Loucy (cell line): Measurements from ENCODE around the gene GNAI3.

Experiments used
- H2AFZ ChIP-seq: fragments of 200-600 bp; sonication (generic); 2 replicates; pipeline ENCODE4 v1.6.0; 2016; ENCODE audit warnings: antibody characterized with exemption, mild to moderate bottlenecking, low read length, moderate library complexity
- H3F3A ChIP-seq: fragments of 200-600 bp; 2 replicates; pipeline ENCODE4 v1.6.0; 2016; ENCODE audit warnings: antibody characterized with exemption, low read depth, mild to moderate bottlenecking
- H3K27me3 ChIP-seq: fragments of 200-600 bp; sonication (generic); 2 replicates; pipeline ENCODE4 v1.6.1; 2014; ENCODE audit warnings: low read length, mild to moderate bottlenecking; ENCODE audit not compliant: insufficient read depth, poor library complexity, severe bottlenecking
- H3K36me3 ChIP-seq: fragments of 200-600 bp; sonication (generic); 2 replicates; pipeline ENCODE4 v1.6.1; 2016; ENCODE audit warnings: low read length; ENCODE audit not compliant: insufficient read depth
- H3K4me1 ChIP-seq: fragments of 200-600 bp; sonication (generic); 2 replicates; pipeline ENCODE4 v1.5.1; 2014; ENCODE audit warnings: low read length, mild to moderate bottlenecking; ENCODE audit not compliant: insufficient read depth, poor library complexity, severe bottlenecking
- H3K4me2 ChIP-seq: fragments of 200-600 bp; sonication (generic); 2 replicates; pipeline ENCODE4 v1.6.0; 2014; ENCODE audit warnings: antibody characterized with exemption, low read length, low read depth, mild to moderate bottlenecking; ENCODE audit not compliant: poor library complexity, severe bottlenecking
- H3K4me3 ChIP-seq: fragments of 200-600 bp; sonication (generic); 2 replicates; pipeline ENCODE4 v1.5.1; 2014; ENCODE audit warnings: low read length, mild to moderate bottlenecking, mixed read lengths; ENCODE audit not compliant: poor library complexity, severe bottlenecking
- H3K79me2 ChIP-seq: fragments of 200-600 bp; sonication (generic); 2 replicates; pipeline ENCODE4 v1.6.1; 2014; ENCODE audit warnings: low read length; ENCODE audit not compliant: insufficient read depth
- H3K9ac ChIP-seq: fragments of 200-600 bp; sonication (generic); 2 replicates; pipeline ENCODE4 v1.6.0; 2014; ENCODE audit warnings: mild to moderate bottlenecking, low read depth, low read length, moderate library complexity; ENCODE audit not compliant: poor library complexity, severe bottlenecking
- H3K9me2 ChIP-seq: fragments of 200-600 bp; sonication (generic); replicated peaks from 2 replicates; pipeline ENCODE4 v1.6.1; 2016; ENCODE audit warnings: low read depth, low read length, mixed read lengths
- H3K9me3 ChIP-seq: fragments of 200-600 bp; sonication (generic); 2 replicates; pipeline ENCODE4 v1.6.1; 2014; ENCODE audit warnings: mild to moderate bottlenecking, antibody characterized with exemption, low read length, low read depth; ENCODE audit not compliant: insufficient read depth
- H4K20me1 ChIP-seq: fragments of 200-600 bp; sonication (generic); 2 replicates; pipeline ENCODE4 v1.6.0; 2014; ENCODE audit warnings: antibody characterized with exemption, low read length, mild to moderate bottlenecking; ENCODE audit not compliant: insufficient read depth, poor library complexity, severe bottlenecking
- EZH2phosphoT487 ChIP-seq: fragments of 200-600 bp; IDR thresholded peaks from 2 replicates; pipeline ENCODE4 v1.6.1; 2018; ENCODE audit warnings: antibody characterized with exemption, mild to moderate bottlenecking, moderate library complexity, borderline replicate concordance
- TF ChIP-seq, protein P1 (sequence below): fragments of 200-600 bp; sonication (generic); conservative IDR thresholded peaks from 2 replicates; pipeline ENCODE4 v1.5.1; 2014; ENCODE audit warnings: mild to moderate bottlenecking, antibody characterized with exemption, low read length

Gene GNAI3

GRCh38 chr1:109503935-109504334 lies 44.5 kb upstream of the GNAI3 start:
- H4K20me1 ChIP-seq: no peaks in the 10 kb centered on the region
- no peaks in the 10 kb centered on the region for H3F3A ChIP-seq
- H3K9ac ChIP-seq: no peak overlapping the region
- no peaks in the 10 kb centered on the region; the same call in 1 of the 2 replicates for H3K36me3 ChIP-seq
- no peaks in the 10 kb centered on the region for H3K9me2 ChIP-seq
- TF ChIP-seq, protein P1, sequence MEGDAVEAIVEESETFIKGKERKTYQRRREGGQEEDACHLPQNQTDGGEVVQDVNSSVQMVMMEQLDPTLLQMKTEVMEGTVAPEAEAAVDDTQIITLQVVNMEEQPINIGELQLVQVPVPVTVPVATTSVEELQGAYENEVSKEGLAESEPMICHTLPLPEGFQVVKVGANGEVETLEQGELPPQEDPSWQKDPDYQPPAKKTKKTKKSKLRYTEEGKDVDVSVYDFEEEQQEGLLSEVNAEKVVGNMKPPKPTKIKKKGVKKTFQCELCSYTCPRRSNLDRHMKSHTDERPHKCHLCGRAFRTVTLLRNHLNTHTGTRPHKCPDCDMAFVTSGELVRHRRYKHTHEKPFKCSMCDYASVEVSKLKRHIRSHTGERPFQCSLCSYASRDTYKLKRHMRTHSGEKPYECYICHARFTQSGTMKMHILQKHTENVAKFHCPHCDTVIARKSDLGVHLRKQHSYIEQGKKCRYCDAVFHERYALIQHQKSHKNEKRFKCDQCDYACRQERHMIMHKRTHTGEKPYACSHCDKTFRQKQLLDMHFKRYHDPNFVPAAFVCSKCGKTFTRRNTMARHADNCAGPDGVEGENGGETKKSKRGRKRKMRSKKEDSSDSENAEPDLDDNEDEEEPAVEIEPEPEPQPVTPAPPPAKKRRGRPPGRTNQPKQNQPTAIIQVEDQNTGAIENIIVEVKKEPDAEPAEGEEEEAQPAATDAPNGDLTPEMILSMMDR: no peak
- TF ChIP-seq EZH2phosphoT487: no peak
- no peak overlapping the region for H3K4me2 ChIP-seq
- no peaks in the 10 kb centered on the region; the same call in 1 of the 2 replicates for H3K79me2 ChIP-seq
- H3K4me3 ChIP-seq: no peak overlapping the region
- H3K27me3 ChIP-seq: no peaks in the 10 kb centered on the region
- H2AFZ ChIP-seq: no peak overlapping the region
- H3K4me1 ChIP-seq: peaks cover 25% of the 10 kb centered on the region
- H3K9me3 ChIP-seq: no peaks in the 10 kb centered on the region

DNA sequence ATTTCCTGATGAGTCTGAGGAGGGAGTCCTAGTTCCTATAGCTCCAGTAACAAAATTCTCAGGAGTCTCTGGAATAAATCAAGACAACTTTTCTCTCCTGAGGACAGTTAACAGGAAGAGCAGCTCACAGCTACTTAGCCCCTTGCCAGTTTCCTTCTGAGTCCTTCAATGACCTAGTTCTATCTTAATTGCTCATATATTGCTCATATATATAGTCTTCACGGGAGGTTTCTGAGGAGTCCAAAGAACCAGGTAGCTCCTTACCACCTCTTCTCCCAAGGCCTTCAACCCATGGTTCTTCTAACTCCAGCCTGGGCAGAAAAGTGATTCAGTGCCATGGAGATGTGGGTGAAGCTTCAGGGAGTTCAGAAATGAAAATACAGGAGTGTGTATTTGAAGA lies 43.4 kb upstream of the GNAI3 start:
- Histone ChIP-seq H2AFZ (no peak overlapping the region), H3K9me3 (no peaks in the 10 kb centered on the region), H4K20me1 (no peaks in the 10 kb centered on the region), H3K27me3 (no peaks in the 10 kb centered on the region), H3F3A (no peaks in the 10 kb centered on the region), H3K9me2 (no peaks in the 10 kb centered on the region), H3K4me1 (peaks cover 25% of the 10 kb centered on the region), H3K36me3 (no peaks in the 10 kb centered on the region; the same call in 1 of the 2 replicates), H3K4me3 (no peak overlapping the region), H3K4me2 (no peak overlapping the region), H3K79me2 (no peaks in the 10 kb centered on the region; the same call in 1 of the 2 replicates), H3K9ac (no peak overlapping the region)
- no peak for TF ChIP-seq EZH2phosphoT487
- TF ChIP-seq, protein P1: no peak

GRCh38 chr1:109508001-109508872 lies 40.2 kb upstream of the GNAI3 start:
- TF ChIP-seq, protein P1: no peak
- TF ChIP-seq EZH2phosphoT487: no peak
- Histone ChIP-seq H3K4me3 (no peak overlapping the region), H3K9me3 (no peaks in the 10 kb centered on the region), H3K9me2 (no peaks in the 10 kb centered on the region), H3K36me3 (no peaks in the 10 kb centered on the region), H3K79me2 (no peaks in the 10 kb centered on the region), H3K27me3 (no peaks in the 10 kb centered on the region), H3K9ac (no peak overlapping the region), H4K20me1 (no peaks in the 10 kb centered on the region), H3K4me1 (peaks cover 5% of the 10 kb centered on the region), H3F3A (no peaks in the 10 kb centered on the region), H2AFZ (no peak overlapping the region), H3K4me2 (no peak overlapping the region)
